ENCODE measurements around the gene MINAR1.

Gene MINAR1

DNA sequence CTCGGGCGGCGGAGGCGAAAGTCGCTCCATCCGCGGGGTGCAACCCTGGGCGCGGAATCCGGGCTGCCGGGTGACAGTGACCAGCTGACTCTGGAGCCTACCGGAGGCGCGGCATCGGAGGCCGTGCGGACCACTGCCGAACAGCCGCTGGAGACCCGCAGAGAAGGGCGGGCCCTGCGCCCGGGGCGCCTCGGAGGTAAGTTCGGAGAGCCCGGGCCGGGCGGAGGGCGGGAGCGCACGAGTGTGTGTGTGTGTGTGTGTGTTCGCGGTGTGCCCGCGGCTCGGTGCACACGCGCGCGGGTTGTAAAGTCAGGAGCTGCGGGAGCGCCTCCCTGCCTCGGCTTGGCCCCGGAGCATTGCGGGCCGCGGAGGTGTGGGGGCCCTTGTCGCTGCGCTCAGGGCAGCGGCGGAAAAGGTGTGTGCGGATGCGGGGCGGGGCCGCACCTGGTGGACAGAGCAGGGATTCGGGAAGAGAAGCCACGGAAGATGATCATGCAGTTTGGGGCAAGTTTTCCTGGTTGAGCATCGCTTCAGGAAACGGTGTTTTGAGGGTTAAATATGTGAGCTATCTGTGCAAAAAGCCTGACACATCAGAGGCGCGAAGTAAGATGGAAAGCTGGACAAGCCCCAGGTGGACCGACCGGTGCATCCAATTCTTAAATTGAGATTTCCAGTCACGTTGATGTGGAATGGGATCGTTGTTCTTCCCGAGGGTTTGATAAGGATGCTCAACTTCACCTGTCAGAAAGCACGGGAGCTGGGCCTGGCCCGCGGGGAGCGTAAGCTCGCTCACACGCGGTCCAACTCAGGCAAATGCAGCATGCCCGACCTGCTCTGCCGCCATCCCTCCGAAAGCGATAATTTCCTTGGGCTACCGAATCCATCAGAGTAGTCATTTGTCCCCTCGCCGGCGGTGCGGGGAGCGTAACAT, 474 bp downstream of the MINAR1 start:
- DNase-seq, result no peak

DNA sequence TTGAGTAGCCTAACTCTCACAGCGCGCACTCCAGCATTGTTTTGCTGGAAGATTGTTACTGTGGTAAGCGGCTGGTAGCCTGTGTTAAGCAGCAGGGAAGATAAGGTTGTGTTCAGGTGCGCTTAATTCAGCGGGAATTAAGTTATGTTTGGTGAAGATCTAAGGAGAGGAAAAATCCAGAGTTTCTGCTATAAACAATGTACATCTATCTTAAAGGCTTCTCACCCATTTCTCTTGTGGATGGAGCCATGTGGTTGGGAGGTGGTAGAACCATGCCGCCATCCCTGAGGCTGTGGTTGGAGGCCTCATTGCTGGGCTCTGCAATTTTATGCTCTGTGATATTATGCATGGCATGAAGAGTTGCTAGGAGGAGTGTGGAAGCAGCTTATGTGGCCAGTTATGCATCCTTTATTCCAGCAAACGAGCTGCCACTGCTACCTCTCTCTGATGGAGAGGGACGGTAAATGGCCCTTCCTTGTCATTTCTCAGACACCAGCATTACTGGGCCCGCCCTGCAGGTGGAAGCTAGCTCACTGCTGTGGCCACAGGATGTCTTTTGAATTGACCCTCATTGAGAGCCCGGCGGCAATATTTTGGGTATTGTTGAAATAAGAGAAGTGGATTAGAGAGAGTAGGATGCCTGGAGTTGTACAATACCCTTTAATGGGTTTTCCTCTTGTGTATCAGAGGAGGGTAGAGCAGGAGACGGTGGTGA, 1.3 kb downstream of the MINAR1 start:
- no peak for DNase-seq

DNA sequence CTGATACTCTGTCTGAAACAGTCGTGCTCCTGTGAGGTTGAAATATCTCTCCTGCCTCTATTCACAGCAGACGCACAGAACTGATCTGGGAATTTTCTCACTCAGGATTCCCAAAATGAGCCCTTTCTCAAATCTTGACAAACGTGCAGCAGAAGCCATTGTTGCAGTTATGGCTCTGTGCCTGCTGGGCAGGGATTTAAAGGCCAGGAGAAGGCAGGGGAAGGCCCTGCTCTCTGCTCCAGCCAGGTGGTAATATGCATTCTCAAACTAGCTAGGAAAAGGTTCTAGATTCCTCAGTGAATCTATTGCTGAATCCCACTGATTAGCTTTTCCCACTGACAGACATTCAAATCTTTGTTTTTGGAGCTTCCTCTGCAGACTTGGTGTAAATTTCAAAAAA, 2.2 kb downstream of the MINAR1 start:
- no peak for DNase-seq

DNA sequence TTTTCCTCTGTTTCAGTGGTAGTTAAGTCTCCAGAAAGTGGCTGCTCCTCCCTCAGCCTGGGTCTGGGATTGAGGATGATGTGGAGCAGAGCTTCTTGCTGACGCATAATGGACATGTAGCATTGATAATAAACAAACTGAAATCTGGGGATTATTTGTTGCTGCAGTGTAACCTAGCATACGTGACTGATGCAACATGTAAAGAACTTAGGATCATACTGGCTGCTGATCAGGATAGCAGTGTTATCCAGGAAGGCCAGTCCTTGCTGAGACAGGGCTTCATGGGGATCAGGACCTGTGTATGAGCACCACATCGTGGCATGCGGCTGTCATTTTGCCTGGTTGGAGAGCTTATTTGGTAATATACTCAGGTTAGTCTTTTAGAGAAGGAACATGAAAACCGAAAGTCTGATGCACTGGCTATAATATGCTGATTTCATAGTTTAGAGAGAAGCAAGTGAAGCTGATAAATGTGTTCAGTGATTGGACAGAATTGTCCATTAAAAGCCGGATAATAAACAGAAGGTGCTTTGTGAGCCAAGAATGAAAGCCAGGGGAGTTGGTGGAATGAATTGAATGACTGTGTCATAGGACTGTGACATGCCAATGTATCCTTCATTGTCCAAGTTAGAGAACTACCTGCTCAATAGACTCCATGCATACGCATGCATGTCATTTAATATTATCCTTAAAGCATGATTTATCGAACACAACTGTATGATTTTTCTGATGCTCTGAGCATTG, 4.1 kb downstream of the MINAR1 start:
- DNase-seq, result no peak

DNA sequence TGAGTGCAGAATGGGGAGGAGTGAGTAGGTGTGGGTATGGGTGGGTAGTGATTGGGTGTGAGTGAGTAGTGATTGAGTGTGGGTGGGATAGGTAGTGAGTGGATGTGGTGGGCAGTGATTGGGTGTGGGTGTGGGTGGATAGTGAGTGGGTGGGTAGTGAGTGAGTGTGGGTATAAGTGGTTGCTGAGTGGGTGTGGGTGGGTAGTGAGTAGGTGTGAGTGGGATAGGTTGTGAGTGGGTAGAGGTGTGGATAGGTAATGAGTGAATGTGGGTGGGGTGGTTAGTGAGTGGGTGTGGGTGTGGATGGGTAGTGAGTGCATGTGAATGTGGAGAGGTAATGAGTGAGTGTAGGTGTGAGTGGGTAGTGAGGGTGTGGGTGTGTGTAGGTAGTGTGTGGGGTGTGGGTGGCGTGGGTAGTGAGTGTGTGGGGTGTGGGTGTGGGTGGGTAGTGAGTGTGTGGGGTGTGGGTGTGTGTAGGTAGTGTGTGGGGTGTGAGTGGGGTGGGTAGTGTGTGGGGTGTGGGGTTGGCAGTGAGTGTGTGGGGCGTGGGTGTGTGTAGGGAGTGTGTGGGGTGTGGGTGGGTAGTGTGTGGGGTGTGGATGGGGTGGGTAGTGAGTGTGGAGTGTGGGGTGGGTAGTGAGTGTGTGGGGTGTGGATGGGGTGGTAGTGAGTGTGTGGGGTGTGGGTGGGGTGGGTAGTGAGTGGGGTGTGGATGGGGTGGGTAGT, 5.3 kb downstream of the MINAR1 start:
- no peak for DNase-seq

DNA sequence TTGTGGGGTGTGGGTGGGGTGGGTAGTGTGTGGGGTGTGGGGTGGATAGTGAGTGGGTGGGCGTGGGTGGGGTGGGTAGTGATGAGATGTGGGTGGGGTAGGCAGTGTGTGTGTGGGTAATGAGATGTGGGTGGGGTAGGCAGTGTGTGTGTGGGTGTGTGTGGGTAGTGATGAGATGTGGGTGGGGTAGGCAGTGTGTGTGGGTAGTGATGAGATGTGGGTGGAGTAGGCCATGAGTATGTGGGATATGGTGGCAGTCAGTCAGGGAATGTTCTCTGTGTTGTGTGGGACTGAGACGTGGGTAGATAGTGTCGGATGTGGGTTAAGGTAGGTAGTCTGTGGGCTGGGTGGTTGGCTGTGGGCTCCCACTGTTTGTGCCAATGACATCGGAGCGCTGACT, 7.1 kb downstream of the MINAR1 start:
- no peak for DNase-seq

DNA sequence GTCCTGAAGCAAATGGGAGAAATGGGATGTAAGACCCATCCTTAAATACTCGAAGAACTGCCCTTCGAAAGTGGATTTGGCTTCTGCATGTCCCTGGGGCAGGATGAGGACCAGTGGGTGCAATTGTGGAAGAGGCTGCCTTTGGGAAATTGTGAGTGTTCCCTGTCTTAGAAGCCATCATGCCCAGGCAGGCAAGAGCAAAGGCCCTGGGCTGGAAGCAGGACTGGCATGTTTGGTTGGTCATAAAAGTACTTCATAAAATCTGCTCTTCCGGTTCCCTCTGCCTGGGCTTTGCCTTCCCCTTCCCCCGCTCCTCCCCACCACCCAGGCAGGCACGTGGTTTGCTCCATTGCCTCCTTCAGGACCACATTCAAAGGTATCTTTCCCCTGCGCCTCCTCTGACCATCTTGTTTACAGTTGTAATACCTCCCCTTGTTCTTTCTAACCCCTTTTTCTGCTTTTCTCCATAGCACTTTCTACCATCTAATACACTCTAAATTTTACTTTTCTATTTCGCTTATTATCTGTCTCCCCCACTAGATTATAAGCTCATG, 8.3 kb downstream of the MINAR1 start:
- DNase-seq, result no peak

DNA sequence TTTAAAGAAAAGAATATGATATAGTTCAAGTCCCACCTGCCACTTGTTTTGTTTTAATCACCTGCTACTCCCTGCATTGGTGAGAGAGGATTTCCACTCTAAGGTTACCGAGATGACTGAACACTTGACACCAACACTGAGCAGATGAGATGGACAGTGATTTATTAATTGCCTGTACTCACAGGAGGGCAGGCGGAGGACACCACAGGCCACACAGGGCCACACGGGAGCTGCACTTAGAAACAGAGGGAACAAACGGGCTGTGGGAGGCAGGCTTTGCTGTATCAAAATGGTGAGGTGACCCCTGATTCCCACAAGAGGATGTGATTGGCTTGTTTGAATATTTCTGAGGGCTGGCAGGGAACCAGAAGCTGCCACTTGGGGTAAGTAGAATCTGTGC, 10.8 kb downstream of the MINAR1 start:
- DNase-seq, result no peak

DNA sequence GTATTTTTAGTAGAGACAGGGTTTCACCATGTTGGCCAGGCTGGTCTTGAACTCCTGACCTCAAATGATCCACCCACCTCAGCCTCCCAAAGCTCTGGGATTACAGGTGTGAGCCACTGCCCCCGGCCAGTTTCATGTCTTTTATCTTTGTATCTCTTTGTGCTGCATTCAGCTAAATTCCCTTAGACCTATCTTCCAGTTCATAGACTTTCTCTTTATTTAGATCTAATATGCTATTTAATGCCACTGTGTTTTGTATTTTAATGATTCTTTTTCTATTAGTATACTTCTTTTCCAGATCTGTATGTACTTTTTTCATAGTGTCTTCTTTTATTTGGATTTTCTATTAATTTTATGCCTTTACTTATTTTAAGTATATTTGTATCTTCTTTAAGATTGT, 14.9 kb downstream of the MINAR1 start:
- no peak for DNase-seq

DNA sequence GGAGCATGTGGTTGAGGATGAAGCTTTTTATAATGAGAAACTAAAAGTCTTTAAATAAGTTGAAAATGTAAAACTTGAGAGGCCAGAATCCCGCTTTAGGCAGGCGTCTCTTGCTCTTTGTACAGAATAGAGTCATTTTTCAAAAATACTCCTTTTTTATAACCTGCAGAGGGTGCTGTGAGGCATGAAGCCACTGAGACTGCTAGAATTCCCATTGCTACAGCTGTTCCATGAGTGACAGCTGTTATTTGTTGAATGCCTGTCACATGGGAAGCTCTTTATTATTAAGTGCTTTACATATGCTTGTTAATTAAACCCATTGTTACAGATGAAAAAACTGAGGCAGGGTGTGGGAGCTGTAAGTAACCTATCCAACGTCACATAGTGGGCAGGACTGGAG, 18.5 kb downstream of the MINAR1 start:
- DNase-seq, result no peak

DNA sequence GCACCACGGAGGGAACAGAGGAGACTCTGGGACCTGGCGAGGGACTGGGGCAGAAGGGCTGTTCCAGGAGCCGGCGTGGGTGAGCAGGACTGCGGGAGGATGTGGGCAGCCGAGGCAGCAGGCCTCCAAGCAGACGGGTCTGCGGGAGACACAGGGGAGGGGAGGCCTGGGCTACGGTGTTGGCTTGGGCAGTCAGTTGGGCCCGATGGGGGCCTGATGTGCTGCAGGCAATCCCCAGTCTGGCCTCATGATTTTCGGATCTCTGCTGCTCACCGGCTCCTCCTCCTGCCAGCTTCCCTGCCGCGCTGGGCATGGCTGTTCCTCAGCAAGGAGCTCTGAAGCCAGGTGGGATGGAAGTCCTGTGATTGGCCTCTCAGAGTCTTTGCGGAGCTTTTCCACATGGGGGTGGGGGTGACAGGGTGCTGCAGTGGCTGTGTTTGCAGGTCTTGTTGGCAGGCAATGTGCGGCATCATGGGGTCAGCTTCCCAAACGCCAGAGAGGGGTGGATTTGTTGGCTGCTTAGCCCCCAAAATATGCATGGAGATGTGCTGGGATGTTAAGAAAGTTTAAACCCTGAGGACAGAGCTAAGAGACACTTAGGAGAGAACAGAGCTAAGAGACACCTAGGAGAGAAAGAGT, 19.3 kb downstream of the MINAR1 start:
- DNase-seq, result no peak

DNA sequence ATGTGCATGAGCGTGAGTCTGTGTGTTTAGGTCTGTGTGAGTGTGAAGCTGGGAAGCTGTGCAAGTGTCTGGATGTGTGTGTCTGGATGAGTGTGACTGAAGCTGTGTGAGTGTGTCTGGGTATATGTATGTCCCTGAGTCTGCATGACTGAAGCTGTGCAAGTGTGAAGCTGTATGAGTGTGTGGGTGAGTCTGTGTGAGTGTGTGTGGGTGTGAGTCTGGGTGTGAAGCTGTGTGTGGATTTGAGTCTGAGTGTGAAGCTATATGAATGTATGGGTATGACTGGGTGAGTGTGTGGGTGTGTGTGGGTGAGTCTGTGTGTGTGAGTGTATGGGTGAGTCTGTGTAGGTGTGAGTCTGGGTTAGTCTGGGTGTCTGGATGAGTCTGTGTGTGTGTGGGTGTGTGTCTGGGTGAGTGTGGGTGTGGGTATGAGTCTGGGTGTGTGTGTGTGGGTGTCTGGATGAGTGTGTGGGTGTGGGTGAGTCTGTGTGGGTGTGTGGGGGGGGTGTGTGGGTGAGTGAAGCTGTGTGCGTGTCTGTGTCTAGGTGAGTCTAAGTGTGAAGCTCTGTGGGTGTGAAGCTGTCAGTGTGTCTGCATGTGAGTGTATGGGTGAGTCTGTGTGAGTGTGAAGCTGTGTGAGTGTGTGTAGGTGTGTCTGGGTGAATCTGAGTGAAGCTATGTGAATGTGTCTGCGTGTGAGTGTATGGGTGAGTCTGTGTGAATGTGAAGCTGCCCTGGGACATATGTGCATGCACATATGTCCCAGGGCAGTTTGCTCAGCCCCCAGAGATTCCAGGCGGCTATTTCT, 20.3 kb downstream of the MINAR1 start:
- DNase-seq, result no peak

DNA sequence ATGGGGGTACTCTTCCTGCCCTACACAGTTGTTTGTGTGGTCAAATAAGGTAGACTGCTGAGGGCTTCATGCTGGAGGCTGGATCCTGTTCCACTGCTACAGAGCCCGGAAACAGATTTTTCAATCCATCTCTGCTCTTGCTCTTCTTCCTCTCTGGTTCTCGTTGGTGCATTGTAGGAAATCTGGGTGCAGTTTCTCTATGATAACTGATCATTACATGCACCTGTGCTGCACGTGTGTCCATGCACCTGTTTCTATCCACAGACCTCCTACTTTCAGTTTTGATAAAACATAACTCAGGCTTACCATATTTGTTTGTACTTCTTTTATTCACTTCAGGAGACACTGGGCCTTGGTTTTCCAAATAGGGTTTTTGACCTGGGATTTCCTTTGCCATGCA, 21.3 kb downstream of the MINAR1 start:
- DNase-seq, result no peak

DNA sequence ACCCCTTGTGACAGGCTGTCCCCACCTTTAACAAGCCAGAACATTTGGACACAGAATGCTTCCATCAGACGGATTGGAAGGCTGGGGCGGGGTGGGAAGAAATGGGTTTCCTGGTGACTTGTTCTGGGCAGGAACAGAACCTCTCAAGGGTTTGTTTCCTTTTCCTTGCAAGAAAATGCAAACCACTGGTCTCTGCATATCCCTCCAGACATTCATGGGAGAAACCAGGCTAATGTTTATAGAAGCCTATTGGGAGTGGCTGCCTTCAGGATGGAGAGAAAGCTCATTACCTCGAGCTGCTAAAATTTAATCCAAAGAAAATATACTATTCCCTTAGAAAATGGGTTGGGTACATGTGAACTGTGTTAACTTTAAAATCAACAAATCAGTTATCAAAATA, 21.9 kb downstream of the MINAR1 start:
- DNase-seq, result no peak

DNA sequence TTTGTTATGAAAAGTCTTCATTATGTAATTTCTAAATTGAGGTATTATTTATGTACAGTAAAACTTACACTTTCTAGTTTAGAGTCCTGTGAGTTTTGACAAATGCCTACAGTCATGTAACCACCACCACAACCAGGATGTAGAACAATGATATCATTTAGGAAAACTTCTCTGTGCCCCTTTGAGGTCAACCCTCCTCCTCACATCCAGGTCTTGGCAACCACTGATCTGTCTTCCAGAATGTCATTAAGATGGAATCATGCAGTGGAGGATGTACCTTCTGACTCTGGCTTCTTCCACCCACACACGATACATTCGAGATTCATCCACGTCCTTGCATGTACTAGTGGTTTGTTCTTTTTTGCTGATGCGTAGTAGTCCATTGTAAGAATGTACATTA, 23.2 kb downstream of the MINAR1 start:
- DNase-seq, result no peak

DNA sequence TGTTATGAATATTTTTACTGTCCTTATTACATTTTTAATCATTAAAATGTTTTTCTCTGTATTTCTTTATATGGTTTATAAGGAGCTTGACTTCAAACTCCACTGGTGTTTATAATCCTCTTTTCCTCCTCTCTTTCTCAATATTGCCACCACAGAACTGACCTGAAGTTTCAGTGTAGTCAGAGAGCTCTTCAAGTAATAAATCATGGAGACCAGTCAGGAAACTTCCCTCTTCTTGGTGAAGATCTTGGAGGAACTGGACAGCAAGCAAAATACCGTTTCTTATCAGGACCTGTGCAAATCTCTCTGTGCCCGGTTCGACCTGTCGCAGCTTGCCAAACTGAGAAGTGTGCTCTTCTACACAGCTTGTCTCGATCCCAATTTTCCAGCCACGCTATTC, 23.8 kb downstream of the MINAR1 start:
- no peak for DNase-seq

DNA sequence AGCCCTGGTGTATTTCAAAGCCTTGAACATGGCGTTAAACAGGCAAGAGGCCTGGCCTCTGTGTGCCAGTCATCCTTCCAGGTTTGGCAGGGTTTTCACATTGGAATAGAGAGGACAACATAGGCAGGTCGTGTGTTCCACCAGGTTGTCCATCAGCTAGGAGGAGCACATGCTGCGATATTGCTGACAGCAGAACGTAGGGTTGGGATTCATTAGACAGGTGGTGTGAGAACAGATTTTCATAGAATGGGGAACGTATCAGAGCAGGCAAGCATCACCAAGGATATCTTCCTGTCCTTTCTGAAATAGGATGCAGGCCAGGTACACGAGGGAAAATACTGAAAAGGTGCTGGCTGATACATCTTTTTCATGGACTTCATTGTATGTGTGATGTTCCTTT, 26.4 kb downstream of the MINAR1 start:
- no peak for DNase-seq

DNA sequence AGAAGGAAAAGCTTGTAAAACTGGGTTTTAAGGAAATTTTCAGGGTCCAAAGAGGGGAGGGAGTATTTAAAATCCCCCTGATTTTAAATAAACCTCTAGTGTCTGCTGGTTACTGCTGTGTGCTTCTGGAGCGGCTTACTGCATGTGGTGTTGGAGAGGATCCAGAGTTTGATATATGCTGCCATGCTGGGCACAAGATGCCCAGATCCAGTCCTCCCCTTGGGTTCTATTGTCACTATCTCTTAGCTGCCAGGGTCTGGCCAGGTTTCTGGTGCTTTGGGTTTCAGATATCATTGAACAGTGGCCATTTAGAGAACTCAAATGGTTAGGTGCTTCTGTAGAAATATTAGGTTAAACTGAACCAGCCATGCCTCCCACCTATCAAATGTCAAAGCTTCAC, 27.5 kb downstream of the MINAR1 start:
- no peak for DNase-seq

DNA sequence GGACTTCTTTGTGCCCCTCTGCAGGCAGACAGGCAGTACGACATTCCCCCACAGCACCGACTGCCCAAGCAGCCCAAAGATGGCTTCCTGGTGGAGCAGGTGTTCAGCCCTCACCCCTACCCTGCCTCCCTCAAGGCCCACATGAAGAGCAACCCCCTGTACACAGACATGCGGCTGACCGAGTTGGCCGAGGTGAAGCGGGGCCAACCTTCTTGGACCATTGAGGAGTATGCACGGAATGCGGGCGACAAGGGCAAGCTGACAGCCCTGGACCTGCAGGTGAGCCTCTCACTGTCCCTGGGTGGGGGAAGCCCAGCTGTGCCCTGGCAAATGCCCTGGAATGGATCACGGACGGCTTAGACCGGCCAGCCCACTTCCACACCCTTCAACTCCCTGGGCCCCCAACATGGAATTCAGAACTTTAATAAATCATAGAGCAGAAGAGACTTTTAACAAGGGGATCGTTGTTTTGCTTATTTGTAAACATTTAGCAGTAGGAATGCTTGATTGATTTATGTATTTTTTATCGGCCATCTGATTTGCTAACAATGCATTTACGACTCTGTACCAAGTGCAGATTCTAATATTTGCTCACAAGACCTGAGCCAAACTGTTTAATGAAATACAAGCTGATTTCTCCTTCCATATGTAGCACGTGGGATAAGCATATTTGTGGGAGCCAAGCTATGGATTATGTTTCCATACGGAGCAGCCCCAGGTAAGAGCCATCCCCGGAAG, 31.1 kb downstream of the MINAR1 start:
- no peak for DNase-seq

DNA sequence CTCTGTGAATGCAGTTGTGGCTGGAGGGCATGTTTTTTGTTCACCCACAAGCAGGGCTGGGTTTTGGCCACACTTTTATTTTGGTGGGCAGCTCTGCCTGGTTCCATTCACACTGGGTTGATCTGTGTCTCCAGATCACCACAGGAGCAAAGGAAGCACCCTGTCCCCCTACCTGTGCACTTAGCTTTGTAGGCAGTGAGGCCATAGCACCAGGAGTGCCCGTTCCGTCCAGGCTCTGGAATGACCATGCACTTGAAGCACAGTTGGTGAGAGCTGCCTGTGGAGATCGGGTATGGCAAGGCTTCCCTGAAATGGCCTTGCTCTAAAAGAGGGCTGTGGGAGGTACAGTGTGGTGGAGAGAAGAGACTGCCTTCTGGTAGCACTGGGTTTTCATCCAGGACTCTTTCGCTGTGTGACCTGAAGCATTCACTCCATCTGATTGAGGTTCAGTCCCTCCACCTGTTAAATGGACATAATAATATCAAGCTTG, 31.7 kb downstream of the MINAR1 start:
- no peak for DNase-seq

All from T-helper 1 cell (primary cell).